GM19397 (cell line): Measurements from ENCODE around the gene MLC1.

Source experiments
- ATAC-seq: cut with Tn5 transposase; IDR thresholded peaks from one replicate; pipeline ENCODE4 v1.9.1; 2021; ENCODE audit warnings: mild to moderate bottlenecking, moderate library complexity; ENCODE audit not compliant: unreplicated experiment

The MLC1 gene

DNA sequence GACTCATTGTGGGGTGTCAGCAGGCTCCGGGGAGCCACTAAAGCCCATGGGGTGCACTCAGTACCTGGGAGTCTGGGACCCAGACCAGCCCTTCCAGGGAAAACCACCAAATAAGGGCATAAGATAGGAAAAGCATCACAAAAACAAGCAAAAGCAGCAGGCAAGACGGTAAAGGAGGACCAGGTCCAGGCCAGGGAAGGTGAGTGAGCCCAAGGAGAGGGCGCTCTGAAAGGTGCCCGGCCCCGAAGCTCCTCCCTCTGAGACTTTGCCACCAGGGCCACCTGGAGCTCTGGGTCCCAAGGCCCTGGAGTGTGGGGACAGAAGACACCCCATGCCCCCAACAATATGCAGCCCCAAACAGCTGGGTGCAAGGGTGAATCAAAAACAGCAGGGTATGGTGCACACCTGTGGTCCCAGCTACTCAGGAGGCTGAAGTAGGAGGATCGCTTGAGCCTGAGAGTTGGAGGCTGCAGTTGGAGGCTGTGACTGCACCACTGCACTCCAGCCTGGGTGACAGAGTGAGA is 67.5 kb downstream of the MLC1 start:
- no peak for ATAC-seq

DNA sequence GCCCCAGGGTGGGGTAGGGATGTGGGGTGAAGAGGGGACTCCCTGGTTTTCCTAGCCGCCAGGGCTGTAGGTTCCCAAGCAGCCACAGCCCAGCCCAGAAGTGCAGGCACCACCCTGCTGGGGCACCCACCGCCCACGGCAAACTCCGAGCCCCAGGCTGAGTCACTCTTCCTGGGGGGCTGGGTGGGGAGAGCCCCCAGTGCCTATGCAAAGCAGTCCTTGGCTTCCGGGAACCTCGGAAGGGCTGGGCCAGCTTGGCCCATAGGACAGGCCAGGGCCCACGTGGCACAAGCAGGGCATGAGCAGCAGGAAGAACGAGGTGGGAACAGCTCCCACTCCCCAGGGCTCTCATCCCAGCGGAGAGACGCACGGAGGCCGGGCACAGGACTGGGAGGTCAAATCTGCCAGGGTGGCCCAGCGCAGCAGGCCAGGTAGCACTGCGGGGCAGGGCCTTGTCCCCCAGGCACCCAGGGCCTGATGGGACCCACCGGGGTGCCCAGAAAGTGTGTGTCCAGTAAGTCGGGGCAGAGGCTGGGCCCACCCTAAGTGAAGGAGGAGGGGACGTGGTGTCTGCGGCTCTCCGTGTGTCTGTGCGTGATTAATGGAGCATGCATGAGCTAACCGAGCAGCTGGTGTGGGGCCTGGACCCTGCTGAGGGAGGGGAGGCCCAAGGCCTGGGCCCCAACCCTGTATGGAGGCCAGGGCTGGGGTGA is 68.1 kb downstream of the MLC1 start:
- ATAC-seq: no peak

DNA sequence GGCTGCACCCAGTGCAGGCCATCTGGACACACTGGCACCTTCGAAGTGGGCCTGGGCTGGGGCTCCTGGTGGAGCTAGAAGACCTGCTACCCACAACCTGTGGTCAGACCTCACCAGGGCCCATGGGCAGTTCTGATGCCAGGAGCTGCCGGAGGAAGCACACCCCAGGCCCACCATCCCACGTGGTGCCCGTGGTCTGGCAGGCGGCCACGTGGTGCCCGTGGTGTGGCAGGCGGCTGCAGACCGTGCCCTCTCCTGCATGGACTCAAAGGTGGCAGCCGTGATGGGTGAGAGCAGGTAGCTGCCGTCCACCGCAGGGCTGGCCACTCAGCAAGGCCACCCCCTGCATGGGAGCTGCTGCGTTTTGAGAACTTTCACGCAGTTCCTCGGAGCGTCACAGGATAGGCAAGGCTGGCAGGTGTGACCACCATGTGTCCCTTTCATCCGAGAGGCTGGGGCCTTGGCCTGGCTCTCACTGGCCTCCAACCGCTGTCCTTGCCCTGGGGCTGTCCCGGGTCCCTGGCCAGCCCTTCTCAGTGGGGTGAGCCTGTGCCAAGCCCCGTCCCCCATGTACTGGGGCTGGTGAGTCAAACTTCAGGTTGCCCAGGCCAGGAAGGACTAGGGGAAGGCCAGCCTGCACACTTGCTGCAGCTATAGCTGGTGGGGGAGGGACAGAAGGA is 68.8 kb downstream of the MLC1 start:
- no peak for ATAC-seq

GRCh38 chr22:50015451-50016307 is 69.5 kb downstream of the MLC1 start:
- ATAC-seq: no peak

GRCh38 chr22:50014655-50015401 is 70.4 kb downstream of the MLC1 start:
- no peak for ATAC-seq

DNA sequence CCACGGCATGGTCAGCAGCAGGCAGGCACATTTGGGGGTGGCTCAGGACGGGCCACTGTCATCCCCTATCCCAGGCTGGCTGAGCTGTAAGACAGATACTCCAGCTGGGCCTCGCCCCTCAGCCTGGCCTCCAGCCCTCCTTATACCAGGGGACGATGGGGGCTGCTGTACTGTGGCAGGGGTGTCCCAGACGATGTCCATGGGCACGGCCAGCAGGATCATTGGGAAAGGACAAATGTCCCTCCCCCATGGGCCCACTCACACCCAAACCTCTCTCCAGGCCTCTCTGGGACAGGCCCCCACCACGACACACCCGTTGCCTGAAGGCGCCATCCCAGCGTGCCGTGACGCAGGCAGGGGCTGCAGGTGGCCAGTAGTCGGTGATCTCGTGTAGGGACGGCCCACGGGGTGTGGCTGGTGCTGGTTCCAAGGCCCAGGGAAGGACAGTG is 71.1 kb downstream of the MLC1 start:
- ATAC-seq: no peak

- no peak for ATAC-seq
Measured at GRCh38 chr22:50012211-50013181, 72.7 kb downstream of the MLC1 start, which contains the start of gene IL17REL. IL17REL (minus strand) TSS chr22:50012765; CDS start chr22:50012646, 119 bp downstream.

GRCh38 chr22:50011447-50012210 is 73.6 kb downstream of the MLC1 start:
- no peak for ATAC-seq

DNA sequence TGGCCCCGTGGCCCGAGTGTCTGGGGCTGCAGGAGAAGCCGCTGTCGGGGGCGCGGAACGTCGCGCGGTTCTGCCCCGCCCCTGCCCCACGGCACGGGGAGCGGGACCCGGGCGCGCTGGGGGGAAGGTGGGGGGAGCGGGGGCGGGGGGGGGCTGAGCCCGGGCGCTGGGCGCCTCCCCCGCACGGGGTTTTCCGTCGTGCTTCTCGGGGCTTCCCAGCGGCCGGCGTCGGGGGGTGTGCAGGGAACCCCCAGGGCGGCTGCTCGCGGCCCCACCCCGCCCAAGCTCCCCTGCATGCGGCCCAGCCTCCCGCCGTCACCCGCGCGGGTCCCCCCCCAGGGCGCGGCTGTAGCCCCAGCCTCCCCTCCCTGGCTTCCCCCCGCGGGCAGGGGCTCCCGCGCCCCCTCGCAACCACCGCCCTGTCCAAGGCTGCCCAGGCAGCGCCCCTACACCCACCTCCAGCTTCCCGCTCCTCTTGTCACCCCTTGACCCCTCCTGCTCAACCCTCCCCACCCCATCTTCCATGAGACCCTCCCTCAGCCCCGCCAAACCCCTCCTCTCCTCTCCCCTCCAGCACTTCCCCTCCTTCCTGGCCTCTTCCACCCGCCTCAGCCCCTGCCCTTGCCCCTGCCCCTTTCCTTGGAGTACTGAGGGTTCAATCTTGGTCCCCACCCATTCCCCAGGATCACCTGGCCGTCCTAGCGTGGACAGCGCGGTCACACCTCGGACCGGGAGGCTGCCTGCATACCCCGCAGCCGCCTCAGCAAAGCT is 74.4 kb downstream of the MLC1 start:
- no peak for ATAC-seq

DNA sequence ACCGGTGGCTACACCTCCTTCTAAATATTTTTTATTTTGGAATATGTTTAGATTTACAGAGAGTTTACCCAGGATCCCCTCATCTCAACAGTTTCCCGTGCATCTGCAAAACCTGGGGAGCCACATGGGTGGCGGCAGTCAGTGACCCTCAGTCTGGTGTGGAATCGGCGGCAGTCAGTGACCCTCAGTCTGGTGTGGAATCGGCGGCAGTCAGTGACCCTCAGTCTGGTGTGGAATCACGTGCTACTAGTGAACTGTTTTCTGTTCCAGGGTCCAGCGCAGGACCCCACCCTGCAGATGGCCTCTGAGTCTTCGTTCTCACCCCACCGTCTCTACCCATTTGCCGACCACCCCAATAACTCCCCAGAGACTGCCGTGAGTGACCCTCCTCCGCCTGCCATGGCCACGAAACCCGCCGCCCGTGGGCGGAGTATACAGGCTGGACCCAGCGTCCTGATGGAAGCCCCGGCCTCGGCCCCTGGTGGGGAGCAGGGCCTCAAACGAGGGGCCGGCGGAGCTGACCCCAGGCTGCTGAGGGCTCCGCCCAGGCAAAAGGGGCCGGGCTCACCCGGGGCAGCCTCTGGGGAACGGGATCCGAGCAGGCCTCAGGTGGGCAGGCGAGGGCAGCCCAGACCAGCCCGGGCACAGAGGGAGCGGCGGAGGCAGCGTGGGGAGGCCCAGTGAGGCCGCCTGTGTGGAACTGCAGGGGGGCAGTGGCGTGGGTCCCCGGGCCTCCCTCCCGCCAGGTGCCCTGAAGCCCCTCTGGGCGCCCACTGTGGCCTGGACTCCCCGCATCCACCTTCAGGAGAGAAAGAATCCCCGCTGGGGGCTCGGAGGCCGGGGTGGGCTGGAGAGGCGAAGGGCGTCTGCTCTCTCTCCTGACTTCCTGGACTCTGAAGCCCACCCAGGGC is 75.2 kb downstream of the MLC1 start:
- ATAC-seq: no peak
